ENCODE results near the gene ADARB2.

ADARB2 gene

GRCh38 chr10:1440897-1441296, 296.4 kb downstream of the ADARB2 start:
- no peak overlapping the region for H3K27ac ChIP-seq (replicated peaks)
- no peak for DNase-seq (ENCODE audit: low read depth in 1 of 2, low spot score in 1 of 2)
- no peaks in the 10 kb centered on the region for H3K27me3 ChIP-seq (ENCODE audit: insufficient read depth, poor library complexity, severe bottlenecking)
- H3K4me3 ChIP-seq (replicated peaks; ENCODE audit: insufficient read depth, low read length) = no peak overlapping the region
- TF ChIP-seq REST (IDR thresholded peaks at IDR 0.05; ENCODE audit: insufficient replicate concordance, low read depth) = no peak
- no peak for TF ChIP-seq SPI1 (IDR thresholded peaks at IDR 0.05; ENCODE audit: borderline replicate concordance, low read depth)
- no peak for TF ChIP-seq GABPA (IDR thresholded peaks at IDR 0.05; ENCODE audit: low read depth)
- TF ChIP-seq POLR2AphosphoS5 (IDR thresholded peaks at IDR 0.05; ENCODE audit: low read depth) = no peak
- TF ChIP-seq CTCF (IDR thresholded peaks at IDR 0.05; ENCODE audit: insufficient read depth, low read length) = no peak

DNA sequence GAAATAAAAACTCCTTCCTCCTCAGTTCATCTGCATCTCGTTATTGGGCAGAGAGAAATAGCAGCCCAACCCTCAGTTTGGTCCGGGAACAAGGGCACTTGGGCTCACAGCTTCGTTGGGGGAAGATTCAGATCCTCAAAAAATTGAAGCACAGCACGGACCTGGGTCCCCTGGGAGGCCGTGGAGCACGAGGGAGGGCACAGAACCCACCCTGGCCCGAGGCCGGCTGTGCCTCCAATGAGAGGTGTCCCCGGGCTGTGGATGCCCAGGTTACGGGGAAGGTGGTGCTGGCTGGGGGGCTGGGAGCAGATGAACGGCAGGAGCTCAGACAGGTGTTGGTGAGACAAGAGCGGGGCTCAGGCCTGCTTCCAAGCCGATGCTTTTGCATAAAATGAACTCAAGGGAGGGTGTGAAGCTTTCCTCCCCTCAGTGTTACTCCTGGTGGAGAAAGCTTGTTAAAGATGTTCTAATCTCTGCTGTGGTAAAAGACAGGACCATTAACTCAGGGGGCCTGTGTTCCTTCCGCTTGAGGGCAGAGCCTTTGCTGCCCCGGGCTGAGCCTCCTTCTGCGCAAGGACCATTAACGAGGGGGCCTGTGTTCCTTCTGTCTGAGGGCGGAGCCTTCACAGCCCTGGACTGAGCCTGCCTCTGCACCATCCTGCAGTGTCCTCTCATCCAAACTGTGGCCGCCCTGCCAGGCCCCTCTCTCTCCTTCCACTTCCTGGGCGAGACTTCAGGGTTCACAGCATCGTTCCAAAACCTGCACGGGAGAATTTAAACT, 302.2 kb downstream of the ADARB2 start:
- no peak for TF ChIP-seq REST (IDR thresholded peaks at IDR 0.05; ENCODE audit: insufficient replicate concordance, low read depth)
- no peak for TF ChIP-seq SPI1 (IDR thresholded peaks at IDR 0.05; ENCODE audit: borderline replicate concordance, low read depth)
- no peak for TF ChIP-seq POLR2AphosphoS5 (IDR thresholded peaks at IDR 0.05; ENCODE audit: low read depth)
- TF ChIP-seq CTCF (IDR thresholded peaks at IDR 0.05; ENCODE audit: insufficient read depth, low read length) = no peak
- no peak for TF ChIP-seq GABPA (IDR thresholded peaks at IDR 0.05; ENCODE audit: low read depth)
- H3K27me3 ChIP-seq (ENCODE audit: insufficient read depth, poor library complexity, severe bottlenecking) = no peaks in the 10 kb centered on the region
- H3K4me3 ChIP-seq (replicated peaks; ENCODE audit: insufficient read depth, low read length) = no peak overlapping the region
- no peak overlapping the region for H3K27ac ChIP-seq (replicated peaks)
- no peak for DNase-seq (ENCODE audit: low read depth in 1 of 2, low spot score in 1 of 2)

- DNase-seq (ENCODE audit: low read depth in 1 of 2, low spot score in 1 of 2) = no peak
- no peak overlapping the region for H3K27ac ChIP-seq (replicated peaks)
- no peaks in the 10 kb centered on the region for H3K27me3 ChIP-seq (ENCODE audit: insufficient read depth, poor library complexity, severe bottlenecking)
- no peak for TF ChIP-seq GABPA (IDR thresholded peaks at IDR 0.05; ENCODE audit: low read depth)
- no peak for TF ChIP-seq SPI1 (IDR thresholded peaks at IDR 0.05; ENCODE audit: borderline replicate concordance, low read depth)
- no peak for TF ChIP-seq REST (IDR thresholded peaks at IDR 0.05; ENCODE audit: insufficient replicate concordance, low read depth)
- TF ChIP-seq POLR2AphosphoS5 (IDR thresholded peaks at IDR 0.05; ENCODE audit: low read depth) = no peak
- TF ChIP-seq CTCF (IDR thresholded peaks at IDR 0.05; ENCODE audit: insufficient read depth, low read length) = no peak
- no peak overlapping the region for H3K4me3 ChIP-seq (replicated peaks; ENCODE audit: insufficient read depth, low read length)
Measured at GRCh38 chr10:1434202-1434601, 303.1 kb downstream of the ADARB2 start.

Measured in HL-60 (cell line).